Liver (tissue), 9 donors: ENCODE measurements around the gene GALR2. TPM values are rescaled to one million over a fixed set of nuclear protein-coding genes. Genes with fewer than 3 reads are reported as not detected.

Source experiments
- DNase-seq: peaks from one replicate; pipeline ENCODE4 v3.0.0-alpha.2; 2017; ENCODE audit warnings: low spot score
- H3K27ac ChIP-seq, 2 donors: one replicate each; pipeline ENCODE4 v1.7.0; 2013; ENCODE audit warnings: inconsistent platforms in 2 of 2, low read length in 2 of 2, control low read depth in 1 of 2, low read depth in 1 of 2, mild to moderate bottlenecking in 1 of 2
- H3K27me3 ChIP-seq, 4 donors: one replicate each; pipeline versions ENCODE4 v1.6.1 to v1.7.0; 2013; ENCODE audit warnings: low read length in 3 of 4, inconsistent platforms in 1 of 4, mild to moderate bottlenecking in 1 of 4, moderate library complexity in 1 of 4; ENCODE audit not compliant: control insufficient read depth in 4 of 4, insufficient read depth in 4 of 4
- H3K36me3 ChIP-seq, 4 donors: one replicate each; pipeline versions ENCODE4 v1.6.1 to v1.7.0; 2013; ENCODE audit warnings: low read length in 3 of 4, mild to moderate bottlenecking in 3 of 4, low read depth in 1 of 4, moderate library complexity in 1 of 4; ENCODE audit not compliant: control insufficient read depth in 4 of 4, insufficient read depth in 3 of 4
- H3K4me1 ChIP-seq, 4 donors: one replicate each; pipeline versions ENCODE4 v1.6.1 to v1.7.0; 2013; ENCODE audit warnings: low read length in 3 of 4, mild to moderate bottlenecking in 3 of 4, moderate library complexity in 1 of 4; ENCODE audit not compliant: control insufficient read depth in 4 of 4, insufficient read depth in 4 of 4
- H3K4me3 ChIP-seq, 3 donors: one replicate each; pipeline versions ENCODE4 v1.6.1 to v1.7.0; 2013; ENCODE audit warnings: low read length in 3 of 3, control low read depth in 1 of 3, low read depth in 1 of 3, mild to moderate bottlenecking in 1 of 3
- H3K9ac ChIP-seq, 2 donors: one replicate each; pipeline ENCODE4 v1.7.0; 2013; ENCODE audit warnings: low read length in 2 of 2, mild to moderate bottlenecking in 2 of 2, moderate library complexity in 2 of 2, control low read depth in 1 of 2, low read depth in 1 of 2
- H3K9me3 ChIP-seq, 4 donors: one replicate each; pipeline versions ENCODE4 v1.6.1 to v1.7.0; 2013; ENCODE audit warnings: low read length in 3 of 4; ENCODE audit not compliant: control insufficient read depth in 4 of 4
- EGR1 ChIP-seq, 2 donors: IDR thresholded peaks; 2 replicates each; pipeline ENCODE4 v1.6.1; 2016 to 2018; ENCODE audit warnings: antibody characterized with exemption in 2 of 2, low read depth in 2 of 2
- FOXA1 ChIP-seq: IDR thresholded peaks from 2 replicates; pipeline ENCODE4 v1.6.1; 2016; ENCODE audit warnings: antibody characterized with exemption
- FOXA2 ChIP-seq: IDR thresholded peaks from 2 replicates; pipeline ENCODE4 v1.6.1; 2016; ENCODE audit warnings: antibody characterized with exemption
- GABPA ChIP-seq, 2 donors: IDR thresholded peaks in 1 of 2; conservative IDR thresholded peaks in 1 of 2; 2 replicates each; pipeline ENCODE4 v1.6.1; 2016; ENCODE audit warnings: antibody characterized with exemption in 2 of 2, mild to moderate bottlenecking in 1 of 2, moderate library complexity in 1 of 2
- HNF4A ChIP-seq, 2 donors: conservative IDR thresholded peaks; 2 replicates each; pipeline ENCODE4 v1.6.1; 2016; ENCODE audit warnings: antibody characterized with exemption in 2 of 2, mild to moderate bottlenecking in 2 of 2
- HNF4G ChIP-seq: IDR thresholded peaks from 2 replicates; pipeline ENCODE4 v1.6.1; 2016; ENCODE audit warnings: antibody characterized with exemption
- JUND ChIP-seq, 2 donors: IDR thresholded peaks; 2 replicates each; pipeline ENCODE4 v1.6.1; 2016; ENCODE audit warnings: antibody characterized with exemption in 2 of 2
- NR2F2 ChIP-seq: IDR thresholded peaks from 2 replicates; pipeline ENCODE4 v1.6.1; 2016; ENCODE audit warnings: antibody characterized with exemption
- RAD21 ChIP-seq, 2 donors: IDR thresholded peaks; 2 replicates each; pipeline ENCODE4 v1.6.1; 2016; ENCODE audit warnings: antibody characterized with exemption in 2 of 2, mild to moderate bottlenecking in 2 of 2
- RXRA ChIP-seq, 2 donors: IDR thresholded peaks; 2 replicates each; pipeline ENCODE4 v1.6.1; 2017 to 2018; ENCODE audit warnings: antibody characterized with exemption in 2 of 2, mild to moderate bottlenecking in 1 of 2
- SP1 ChIP-seq: IDR thresholded peaks from 2 replicates; pipeline ENCODE4 v1.6.1; 2018; ENCODE audit warnings: antibody characterized with exemption, mild to moderate bottlenecking
- TAF1 ChIP-seq: conservative IDR thresholded peaks from 2 replicates; pipeline ENCODE4 v1.6.1; 2016; ENCODE audit warnings: antibody characterized with exemption, mild to moderate bottlenecking
- ZBTB33 ChIP-seq: IDR thresholded peaks from 2 replicates; pipeline ENCODE4 v1.6.1; 2016; ENCODE audit warnings: antibody characterized with exemption
- WGBS: extraction: QIAGEN DNeasy Blood & Tissue Kit; methylation state at CpG from one replicate; pipeline ENCODE4 v1.1.7; 2013; 5-methylcytosine and 5-hydroxymethylcytosine counted together
- polyA plus RNA-seq, 2 donors: library from polyadenylated mRNA; stranded (reverse) in 1 of 2; unstranded in 1 of 2; fragments of 200-250 nt in 1 of 2; fragments of >200 nt in 1 of 2; fragmentation: Nextera tagmentation in 1 of 2; extraction: Ambion mirVana in 1 of 2; gene quantifications; one replicate each; pipeline versions ENCODE4 v1.2.1 to v1.2.3, GENCODE V29; 2013 to 2015
- total RNA-seq, 2 donors: library from RNA; depleted of rRNA; stranded (reverse); fragments of >200 nt; gene quantifications; one replicate each; pipeline ENCODE4 v1.2.3, GENCODE V29; 2014
- TF ChIP-seq, protein P1 (sequence below): IDR thresholded peaks from 2 replicates; pipeline ENCODE4 v1.6.1; 2016; ENCODE audit warnings: antibody characterized with exemption
- TF ChIP-seq, protein P2 (sequence below): IDR thresholded peaks from 2 replicates; pipeline ENCODE4 v1.6.1; 2016; ENCODE audit warnings: antibody characterized with exemption
- TF ChIP-seq, protein P3 (sequence below): fragments of 150-350 bp; IDR thresholded peaks from 2 replicates; pipeline ENCODE4 v1.5.1; 2017; ENCODE audit warnings: improper control_type of control experiment, low read depth, low read length; ENCODE audit not compliant: missing input control
- donor health status: healthy.
- donor health status: healthy.
- donor health status: healthy.
- donor health status: healthy.
- donor health status: healthy.

Gene GALR2
- total and polyA plus RNA-seq, 4 donors: 0.08 to 0.22 (median 0.14) TPM; not detected in 1

- DNase-seq: no peak
- no peaks in the 10 kb centered on the region for H3K4me1 ChIP-seq
- H3K9ac ChIP-seq: no peak overlapping the region
- 90% methylated on average over 25 of the region's 25 CpGs for WGBS
- H3K27me3 ChIP-seq: no peaks in the 10 kb centered on the region
- no peak overlapping the region for H3K4me3 ChIP-seq
- no peak for TF ChIP-seq TAF1
- TF ChIP-seq, protein P1, sequence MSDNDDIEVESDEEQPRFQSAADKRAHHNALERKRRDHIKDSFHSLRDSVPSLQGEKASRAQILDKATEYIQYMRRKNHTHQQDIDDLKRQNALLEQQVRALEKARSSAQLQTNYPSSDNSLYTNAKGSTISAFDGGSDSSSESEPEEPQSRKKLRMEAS: no peak
- TF ChIP-seq HNF4G: no peak
- TF ChIP-seq FOXA2: no peak
- TF ChIP-seq ZBTB33: no peak
- no peak for TF ChIP-seq HNF4A (conservative IDR thresholded peaks at IDR 0.05)
- TF ChIP-seq, protein P2, sequence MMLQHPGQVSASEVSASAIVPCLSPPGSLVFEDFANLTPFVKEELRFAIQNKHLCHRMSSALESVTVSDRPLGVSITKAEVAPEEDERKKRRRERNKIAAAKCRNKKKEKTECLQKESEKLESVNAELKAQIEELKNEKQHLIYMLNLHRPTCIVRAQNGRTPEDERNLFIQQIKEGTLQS: no peak
- no peak for TF ChIP-seq JUND (IDR thresholded peaks at IDR 0.05)
- no peak for TF ChIP-seq NR2F2
- no peak for TF ChIP-seq RAD21 (IDR thresholded peaks at IDR 0.05)
- TF ChIP-seq GABPA (IDR thresholded peaks at IDR 0.05 in 1 of 2, conservative IDR thresholded peaks at IDR 0.05 in 1 of 2): no peak
- no peak for TF ChIP-seq SP1
- no peak for TF ChIP-seq FOXA1
- no peak for TF ChIP-seq RXRA (IDR thresholded peaks at IDR 0.05)
- H3K27ac ChIP-seq: no peak overlapping the region
- H3K36me3 ChIP-seq: peaks cover 17 to 74% (median 44%) of the 10 kb centered on the region in 4 donors
- no peaks in the 10 kb centered on the region for H3K9me3 ChIP-seq
Observed at GRCh38 chr17:76088041-76088867, 13.7 kb downstream of the GALR2 start.

- no peak overlapping the region for H3K27ac ChIP-seq
- no peaks in the 10 kb centered on the region for H3K9me3 ChIP-seq
- TF ChIP-seq FOXA2: no peak
- no peak for TF ChIP-seq EGR1 (IDR thresholded peaks at IDR 0.05; ENCODE audit: low read depth in 2 of 2)
- no peak for TF ChIP-seq GABPA (IDR thresholded peaks at IDR 0.05 in 1 of 2, conservative IDR thresholded peaks at IDR 0.05 in 1 of 2)
- TF ChIP-seq, protein P3, sequence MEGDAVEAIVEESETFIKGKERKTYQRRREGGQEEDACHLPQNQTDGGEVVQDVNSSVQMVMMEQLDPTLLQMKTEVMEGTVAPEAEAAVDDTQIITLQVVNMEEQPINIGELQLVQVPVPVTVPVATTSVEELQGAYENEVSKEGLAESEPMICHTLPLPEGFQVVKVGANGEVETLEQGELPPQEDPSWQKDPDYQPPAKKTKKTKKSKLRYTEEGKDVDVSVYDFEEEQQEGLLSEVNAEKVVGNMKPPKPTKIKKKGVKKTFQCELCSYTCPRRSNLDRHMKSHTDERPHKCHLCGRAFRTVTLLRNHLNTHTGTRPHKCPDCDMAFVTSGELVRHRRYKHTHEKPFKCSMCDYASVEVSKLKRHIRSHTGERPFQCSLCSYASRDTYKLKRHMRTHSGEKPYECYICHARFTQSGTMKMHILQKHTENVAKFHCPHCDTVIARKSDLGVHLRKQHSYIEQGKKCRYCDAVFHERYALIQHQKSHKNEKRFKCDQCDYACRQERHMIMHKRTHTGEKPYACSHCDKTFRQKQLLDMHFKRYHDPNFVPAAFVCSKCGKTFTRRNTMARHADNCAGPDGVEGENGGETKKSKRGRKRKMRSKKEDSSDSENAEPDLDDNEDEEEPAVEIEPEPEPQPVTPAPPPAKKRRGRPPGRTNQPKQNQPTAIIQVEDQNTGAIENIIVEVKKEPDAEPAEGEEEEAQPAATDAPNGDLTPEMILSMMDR: no peak
- TF ChIP-seq FOXA1: no peak
- TF ChIP-seq HNF4G: no peak
- TF ChIP-seq TAF1: no peak
- no peaks in the 10 kb centered on the region for H3K4me1 ChIP-seq
- no peak overlapping the region for H3K4me3 ChIP-seq
- no peak for DNase-seq
- 96% methylated on average over 25 of the region's 25 CpGs for WGBS
- H3K36me3 ChIP-seq: peaks cover 16 to 74% (median 47%) of the 10 kb centered on the region in 4 donors
- no peak overlapping the region for H3K9ac ChIP-seq
- H3K27me3 ChIP-seq: no peaks in the 10 kb centered on the region
Observed at GRCh38 chr17:76088868-76089576, 14.4 kb downstream of the GALR2 start.
